ENCODE results near the gene OBSCN. TPM values are rescaled to one million over a fixed set of nuclear protein-coding genes. Genes with fewer than 3 reads are reported as not detected.

The OBSCN gene
- total RNA-seq, 2 donors from 2014 or later = 34.3 to 45.2 TPM

- no peak overlapping the region for H3K27ac ChIP-seq
- no peak for TF ChIP-seq POLR2AphosphoS5 (IDR thresholded peaks at IDR 0.05)
- TF ChIP-seq, protein P1, sequence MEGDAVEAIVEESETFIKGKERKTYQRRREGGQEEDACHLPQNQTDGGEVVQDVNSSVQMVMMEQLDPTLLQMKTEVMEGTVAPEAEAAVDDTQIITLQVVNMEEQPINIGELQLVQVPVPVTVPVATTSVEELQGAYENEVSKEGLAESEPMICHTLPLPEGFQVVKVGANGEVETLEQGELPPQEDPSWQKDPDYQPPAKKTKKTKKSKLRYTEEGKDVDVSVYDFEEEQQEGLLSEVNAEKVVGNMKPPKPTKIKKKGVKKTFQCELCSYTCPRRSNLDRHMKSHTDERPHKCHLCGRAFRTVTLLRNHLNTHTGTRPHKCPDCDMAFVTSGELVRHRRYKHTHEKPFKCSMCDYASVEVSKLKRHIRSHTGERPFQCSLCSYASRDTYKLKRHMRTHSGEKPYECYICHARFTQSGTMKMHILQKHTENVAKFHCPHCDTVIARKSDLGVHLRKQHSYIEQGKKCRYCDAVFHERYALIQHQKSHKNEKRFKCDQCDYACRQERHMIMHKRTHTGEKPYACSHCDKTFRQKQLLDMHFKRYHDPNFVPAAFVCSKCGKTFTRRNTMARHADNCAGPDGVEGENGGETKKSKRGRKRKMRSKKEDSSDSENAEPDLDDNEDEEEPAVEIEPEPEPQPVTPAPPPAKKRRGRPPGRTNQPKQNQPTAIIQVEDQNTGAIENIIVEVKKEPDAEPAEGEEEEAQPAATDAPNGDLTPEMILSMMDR (IDR thresholded peaks at IDR 0.05) = no peak
- TF ChIP-seq POLR2A (IDR thresholded peaks at IDR 0.05) = no peak
- no peaks in the 10 kb centered on the region for H3K36me3 ChIP-seq
- no peaks in the 10 kb centered on the region for H3K4me1 ChIP-seq (replicated peaks)
- DNase-seq (ENCODE audit: low spot score) = no peak
- H3K27me3 ChIP-seq (replicated peaks; ENCODE audit: insufficient read depth) = no peaks in the 10 kb centered on the region
- intact Hi-C loops (cut with DNase I) = no loop called here
- H3K4me3 ChIP-seq = no peak overlapping the region
- H3K9me3 ChIP-seq = no peaks in the 10 kb centered on the region
These were observed 179.5 kb downstream of the OBSCN start for GRCh38 chr1:228387321-228387720.

DNA sequence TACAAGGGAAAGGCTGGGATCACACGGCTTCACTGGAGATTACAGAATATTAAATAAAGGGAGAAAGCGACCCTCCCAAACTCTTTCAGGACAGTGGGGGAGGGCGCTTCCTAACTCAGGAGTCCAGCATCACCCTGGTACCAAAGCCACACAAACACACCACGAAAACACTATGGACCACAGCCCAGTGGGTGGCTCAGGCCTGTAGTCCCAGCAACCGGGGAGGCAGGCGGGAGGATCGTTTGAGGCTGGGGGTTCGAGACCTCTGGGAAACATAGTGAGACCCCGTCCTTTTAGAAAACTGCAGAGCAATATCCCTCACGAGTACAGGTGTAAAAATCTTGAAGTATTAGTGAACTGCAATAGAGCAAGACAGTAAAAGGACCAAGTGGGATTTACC, 182.8 kb downstream of the OBSCN start:
- no peaks in the 10 kb centered on the region for H3K27me3 ChIP-seq (replicated peaks; ENCODE audit: insufficient read depth)
- DNase-seq (ENCODE audit: low spot score) = no peak
- no peaks in the 10 kb centered on the region for H3K9me3 ChIP-seq
- peaks cover 0 to 12% of the 10 kb centered on the region in 2 donors for H3K36me3 ChIP-seq
- intact Hi-C loops (cut with DNase I) = no loop called here
- no peak overlapping the region for H3K27ac ChIP-seq
- H3K4me1 ChIP-seq (replicated peaks) = no peaks in the 10 kb centered on the region
- no peak overlapping the region for H3K4me3 ChIP-seq
- WGBS = 89% methylated on average over 10 of the region's 10 CpGs
- no peak for TF ChIP-seq POLR2A (IDR thresholded peaks at IDR 0.05)
- TF ChIP-seq, protein P1 (IDR thresholded peaks at IDR 0.05) = no peak
- no peak for TF ChIP-seq POLR2AphosphoS5 (IDR thresholded peaks at IDR 0.05)

GRCh38 chr1:228391411-228392020, 183.7 kb downstream of the OBSCN start:
- Histone ChIP-seq H3K4me1 (replicated peaks) (no peaks in the 10 kb centered on the region), H3K4me3 (no peak overlapping the region), H3K27ac (no peak overlapping the region), H3K36me3 (peaks cover 0 to 16% of the 10 kb centered on the region in 2 donors), H3K9me3 (no peaks in the 10 kb centered on the region), H3K27me3 (replicated peaks; ENCODE audit: insufficient read depth) (no peaks in the 10 kb centered on the region)
- 92% methylated on average over 11 of the region's 11 CpGs for WGBS
- intact Hi-C loops (cut with DNase I) = no loop called here
- TF ChIP-seq, protein P1 (IDR thresholded peaks at IDR 0.05) = no peak
- TF ChIP-seq POLR2A (IDR thresholded peaks at IDR 0.05) (no peak), POLR2AphosphoS5 (IDR thresholded peaks at IDR 0.05) (no peak)
- no peak for DNase-seq (ENCODE audit: low spot score)

- TF ChIP-seq POLR2A (IDR thresholded peaks at IDR 0.05) (no peak), POLR2AphosphoS5 (IDR thresholded peaks at IDR 0.05) (no peak)
- TF ChIP-seq, protein P1 (IDR thresholded peaks at IDR 0.05) = no peak
- H3K4me1 ChIP-seq (replicated peaks) = no peaks in the 10 kb centered on the region
- no peaks in the 10 kb centered on the region for H3K27me3 ChIP-seq (replicated peaks; ENCODE audit: insufficient read depth)
- H3K9me3 ChIP-seq = no peaks in the 10 kb centered on the region
- intact Hi-C loops (cut with DNase I) = no loop called here
- WGBS = 90% methylated on average over 12 of the region's 12 CpGs
- H3K36me3 ChIP-seq = peaks cover 0 to 17% of the 10 kb centered on the region in 2 donors
- DNase-seq (ENCODE audit: low spot score) = no peak
- H3K4me3 ChIP-seq = no peak overlapping the region
- H3K27ac ChIP-seq = no peak overlapping the region
These were observed 184.5 kb downstream of the OBSCN start for GRCh38 chr1:228392111-228392936.

Measured in prostate gland (tissue), 2 donors.